GM12873 (cell line): ENCODE measurements around the gene CCDC117.

Experiments used
- TF ChIP-seq, protein P1 (sequence below): IDR thresholded peaks from 2 replicates; pipeline ENCODE4 v1.5.1; 2012; ENCODE audit warnings: low read depth, mild to moderate bottlenecking, moderate library complexity, low read length, control low read depth; ENCODE audit not compliant: insufficient read depth; ENCODE audit errors: missing control alignments

Gene CCDC117

DNA sequence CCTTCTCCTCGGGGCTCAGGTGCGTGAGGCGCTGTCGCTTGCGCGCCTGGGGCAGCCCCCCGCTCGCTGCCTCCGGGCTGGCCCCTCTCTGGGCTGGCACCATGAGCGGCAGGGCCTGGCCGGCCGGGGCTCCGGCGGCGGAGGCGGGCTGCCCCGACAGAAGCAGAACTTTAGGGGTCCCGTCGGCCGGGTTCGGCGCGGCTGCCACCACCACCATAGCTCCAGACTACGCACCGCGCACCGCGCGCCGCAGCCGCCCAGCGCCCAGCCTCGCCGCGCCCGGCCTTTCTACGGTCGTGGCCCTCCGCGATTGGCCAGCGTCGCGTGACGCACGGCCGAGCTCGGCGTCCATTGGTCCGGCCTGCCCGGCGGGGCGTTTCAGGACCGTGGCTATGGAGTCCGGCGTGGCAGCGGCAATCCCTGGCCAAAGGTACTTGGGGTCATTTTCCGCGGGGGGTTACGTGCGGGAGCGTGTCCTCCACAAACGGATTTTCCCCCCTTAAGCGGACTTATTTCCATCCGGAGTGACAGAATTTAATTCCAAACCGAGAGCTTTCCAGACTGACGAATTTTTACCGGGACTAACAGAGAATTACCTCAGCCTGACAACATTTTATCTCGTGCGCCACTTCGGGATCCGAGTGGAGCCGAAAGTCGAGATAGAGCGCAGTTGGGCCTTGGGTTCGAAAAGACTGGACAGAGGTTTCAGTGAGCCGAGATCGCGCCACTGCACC, 28.0 kb downstream of the CCDC117 start, which contains the start of gene XBP1:
TSS of gene XBP1 (minus strand) at position 262 of the 734 bp plus-strand sequence.
- TF ChIP-seq, protein P1, sequence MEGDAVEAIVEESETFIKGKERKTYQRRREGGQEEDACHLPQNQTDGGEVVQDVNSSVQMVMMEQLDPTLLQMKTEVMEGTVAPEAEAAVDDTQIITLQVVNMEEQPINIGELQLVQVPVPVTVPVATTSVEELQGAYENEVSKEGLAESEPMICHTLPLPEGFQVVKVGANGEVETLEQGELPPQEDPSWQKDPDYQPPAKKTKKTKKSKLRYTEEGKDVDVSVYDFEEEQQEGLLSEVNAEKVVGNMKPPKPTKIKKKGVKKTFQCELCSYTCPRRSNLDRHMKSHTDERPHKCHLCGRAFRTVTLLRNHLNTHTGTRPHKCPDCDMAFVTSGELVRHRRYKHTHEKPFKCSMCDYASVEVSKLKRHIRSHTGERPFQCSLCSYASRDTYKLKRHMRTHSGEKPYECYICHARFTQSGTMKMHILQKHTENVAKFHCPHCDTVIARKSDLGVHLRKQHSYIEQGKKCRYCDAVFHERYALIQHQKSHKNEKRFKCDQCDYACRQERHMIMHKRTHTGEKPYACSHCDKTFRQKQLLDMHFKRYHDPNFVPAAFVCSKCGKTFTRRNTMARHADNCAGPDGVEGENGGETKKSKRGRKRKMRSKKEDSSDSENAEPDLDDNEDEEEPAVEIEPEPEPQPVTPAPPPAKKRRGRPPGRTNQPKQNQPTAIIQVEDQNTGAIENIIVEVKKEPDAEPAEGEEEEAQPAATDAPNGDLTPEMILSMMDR = no peak

DNA sequence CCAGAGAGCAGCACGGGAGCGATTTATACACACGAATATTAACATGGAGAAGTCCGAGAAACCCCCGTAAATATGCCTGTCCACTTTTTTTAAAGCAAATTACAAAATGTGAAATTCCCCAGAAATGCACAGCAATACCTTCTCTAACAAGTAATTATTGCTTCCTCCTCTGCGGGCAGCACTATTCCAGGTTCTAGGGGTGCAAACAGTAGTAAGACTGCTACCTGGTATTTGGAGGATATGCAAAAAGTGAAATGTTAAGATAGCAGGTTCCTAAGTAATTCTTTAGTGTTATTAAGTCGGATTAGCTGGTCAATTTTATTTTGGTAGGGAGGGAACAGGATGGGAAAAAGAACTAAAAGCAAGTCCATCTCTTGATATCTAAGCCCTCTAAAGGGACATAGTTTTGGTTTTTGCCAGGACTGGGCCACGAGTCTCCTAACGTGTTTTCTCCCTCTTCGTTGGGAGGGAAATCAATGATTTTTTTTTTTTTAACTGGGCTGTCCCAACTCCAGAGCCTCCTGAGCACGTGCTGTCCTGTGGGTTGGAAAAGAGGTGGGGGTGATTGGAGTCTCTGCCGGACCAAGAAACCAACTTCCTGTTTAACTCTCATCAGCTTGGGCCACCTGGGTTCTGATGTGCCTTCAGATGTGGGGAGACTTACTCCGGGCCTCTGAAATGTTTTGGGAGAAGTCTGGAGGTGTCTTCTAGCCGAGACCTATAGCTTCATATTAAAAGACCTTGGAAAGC, 29.5 kb downstream of the CCDC117 start:
- TF ChIP-seq, protein P1 = no peak

DNA sequence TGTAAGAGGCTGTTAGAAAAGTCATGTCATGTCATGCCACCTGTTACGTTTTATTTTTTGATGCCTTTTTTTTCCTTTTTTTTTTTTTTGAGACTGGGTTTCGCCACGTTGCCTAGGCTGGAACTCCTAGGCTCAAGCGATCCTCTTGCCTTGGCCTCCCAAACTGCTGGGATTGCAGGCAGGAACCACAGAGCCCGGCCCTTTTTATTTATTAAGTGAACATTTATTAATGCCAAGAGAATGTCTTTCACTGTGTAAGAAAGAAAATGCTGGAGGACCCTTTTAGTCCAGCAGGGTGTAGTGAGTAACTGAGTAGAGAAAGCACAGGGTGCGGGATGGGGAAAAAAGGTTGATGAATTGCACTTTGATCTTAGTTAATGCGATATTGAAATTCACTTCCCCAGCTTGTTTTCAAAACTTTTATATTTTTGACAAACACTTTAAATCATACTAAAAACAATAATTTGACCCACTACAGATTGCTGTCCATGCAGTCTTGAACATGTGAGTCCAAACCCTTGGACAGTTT, 30.2 kb downstream of the CCDC117 start:
- TF ChIP-seq, protein P1 = peak; percentile 14

- TF ChIP-seq, protein P1 = no peak
These were observed 36.3 kb downstream of the CCDC117 start for GRCh38 chr22:28808716-28809355.

DNA sequence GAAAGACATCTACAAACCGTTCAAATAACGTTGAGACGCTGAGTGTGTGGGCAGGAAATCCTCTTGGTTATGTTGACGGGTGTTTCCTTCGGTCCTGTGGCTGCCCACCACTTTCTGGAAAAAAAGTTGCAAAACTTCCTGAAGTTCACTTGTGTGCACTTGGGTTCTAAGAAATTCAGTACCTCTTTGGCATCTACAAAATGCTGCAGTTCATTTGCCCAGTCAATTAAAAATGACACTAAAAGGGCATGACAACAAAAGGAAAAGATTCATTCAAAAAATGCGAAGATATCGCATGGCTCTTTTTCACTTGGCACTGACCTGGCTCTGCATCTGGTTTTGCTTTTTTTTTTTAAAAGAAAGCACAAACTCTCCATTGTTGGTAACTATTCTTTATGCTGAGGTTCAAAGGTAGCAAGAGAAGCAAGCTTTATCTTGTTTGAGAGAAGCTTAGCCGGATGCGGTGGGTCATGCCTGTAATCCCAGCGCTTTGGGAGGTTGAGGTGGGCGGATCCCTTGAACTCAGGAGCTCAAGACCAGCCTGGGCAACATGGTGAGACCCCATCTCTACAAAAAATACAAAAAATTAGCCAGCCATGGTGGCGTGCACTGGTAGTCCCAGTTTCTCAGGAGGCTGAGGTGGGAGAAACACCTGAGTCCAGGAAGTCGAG, 38.5 kb downstream of the CCDC117 start:
- TF ChIP-seq, protein P1 = no peak

GRCh38 chr22:28812516-28812915, 40.0 kb downstream of the CCDC117 start:
- TF ChIP-seq, protein P1 = no peak
